Fibroblast of mammary gland (primary cell): ENCODE data around the gene PTPRM.
A peak's percentile ranks its signal among the peaks of the same experiment; 100 is the strongest.

Source experiments
- DNase-seq: peaks from one replicate; pipeline ENCODE4 v3.0.0-alpha.2; 2010; ENCODE audit warnings: low read depth
- H3K4me3 ChIP-seq: 2 replicates; pipeline ENCODE4 v1.5.1; 2011; ENCODE audit warnings: low read depth, mild to moderate bottlenecking, low read length, moderate library complexity; ENCODE audit not compliant: control insufficient read depth
- CTCF ChIP-seq: conservative IDR thresholded peaks from 2 replicates; pipeline ENCODE4 v1.5.1; 2011; ENCODE audit warnings: low read depth, low read length, inconsistent platforms; ENCODE audit not compliant: control insufficient read depth, insufficient read depth

PTPRM gene

GRCh38 chr18:7684357-7684756, 117.2 kb downstream of the PTPRM start:
- no peak for DNase-seq
- no peak for TF ChIP-seq CTCF
- H3K4me3 ChIP-seq: no peak overlapping the region

GRCh38 chr18:7684966-7685365, 117.8 kb downstream of the PTPRM start:
- no peak overlapping the region for H3K4me3 ChIP-seq
- no peak for TF ChIP-seq CTCF
- no peak for DNase-seq

GRCh38 chr18:7686278-7686677, 119.2 kb downstream of the PTPRM start:
- TF ChIP-seq CTCF: no peak
- no peak for DNase-seq
- no peak overlapping the region for H3K4me3 ChIP-seq

GRCh38 chr18:7688580-7688979, 121.5 kb downstream of the PTPRM start:
- H3K4me3 ChIP-seq: no peak overlapping the region
- TF ChIP-seq CTCF: no peak
- DNase-seq: no peak

- DNase-seq: no peak
- no peak for TF ChIP-seq CTCF
These were observed 124.1 kb downstream of the PTPRM start for GRCh38 chr18:7691206-7691605.

GRCh38 chr18:7696780-7697179, 129.7 kb downstream of the PTPRM start:
- no peak overlapping the region for H3K4me3 ChIP-seq
- TF ChIP-seq CTCF: no peak
- DNase-seq: peak; percentile 16

More at GRCh38 chr18:7691206-7691605, 124.1 kb downstream of the PTPRM start:
- H3K4me3 ChIP-seq: no peak overlapping the region

GRCh38 chr18:7697306-7697705, 130.2 kb downstream of the PTPRM start:
- no peak for TF ChIP-seq CTCF
- DNase-seq: no peak

More at GRCh38 chr18:7697306-7697705, 130.2 kb downstream of the PTPRM start:
- H3K4me3 ChIP-seq: no peak overlapping the region
